GM18858 (cell line): ENCODE results near the gene IFT81.
"Not testable (repeated sequence)": the region's sequence is repeated elsewhere in the genome, so short reads cannot be mapped to it uniquely, and the experiment has no call there.

Experiments used
- ATAC-seq: cut with Tn5 transposase; IDR thresholded peaks from one replicate; pipeline ENCODE4 v1.9.1; 2021; ENCODE audit not compliant: unreplicated experiment

The IFT81 gene

GRCh38 chr12:110200124-110200417 is 75.9 kb downstream of the IFT81 start:
- no peak for ATAC-seq

DNA sequence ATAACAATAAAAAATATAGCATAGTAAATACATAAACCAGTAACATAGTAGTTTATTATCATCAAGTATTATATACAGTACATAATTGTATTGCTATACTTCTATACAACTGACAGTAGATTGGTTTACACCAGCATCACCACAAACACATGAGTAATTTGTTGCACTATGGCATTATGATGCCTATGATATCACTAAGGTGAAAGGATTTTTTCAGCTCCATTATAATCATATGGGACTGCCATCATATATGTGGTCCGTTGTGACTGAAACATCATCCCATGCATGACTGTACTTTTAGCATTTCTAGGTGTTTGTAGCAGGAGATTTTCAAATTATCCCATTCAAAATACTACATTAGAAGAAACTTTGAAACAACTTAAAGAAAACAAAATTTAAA is 77.8 kb downstream of the IFT81 start:
- no peak for ATAC-seq

DNA sequence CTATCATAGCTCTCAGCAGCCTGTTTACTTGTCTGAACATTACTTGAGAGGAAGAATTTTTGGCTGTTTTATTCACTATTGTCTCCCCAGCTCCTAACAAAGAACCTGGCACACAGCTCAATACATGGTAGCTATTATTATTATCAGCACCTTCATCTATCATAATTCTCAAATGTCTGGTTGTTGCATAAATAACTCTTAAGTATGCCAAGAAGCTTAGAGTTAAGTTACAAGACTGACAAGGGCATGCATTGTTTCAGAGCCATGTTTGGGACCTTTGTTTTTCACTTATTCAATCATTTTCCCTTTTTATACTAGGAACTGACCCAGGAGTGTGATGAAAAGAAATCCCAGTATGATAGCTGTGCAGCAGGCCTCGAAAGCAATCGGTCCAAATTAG is 79.4 kb downstream of the IFT81 start:
- ATAC-seq = no peak

DNA sequence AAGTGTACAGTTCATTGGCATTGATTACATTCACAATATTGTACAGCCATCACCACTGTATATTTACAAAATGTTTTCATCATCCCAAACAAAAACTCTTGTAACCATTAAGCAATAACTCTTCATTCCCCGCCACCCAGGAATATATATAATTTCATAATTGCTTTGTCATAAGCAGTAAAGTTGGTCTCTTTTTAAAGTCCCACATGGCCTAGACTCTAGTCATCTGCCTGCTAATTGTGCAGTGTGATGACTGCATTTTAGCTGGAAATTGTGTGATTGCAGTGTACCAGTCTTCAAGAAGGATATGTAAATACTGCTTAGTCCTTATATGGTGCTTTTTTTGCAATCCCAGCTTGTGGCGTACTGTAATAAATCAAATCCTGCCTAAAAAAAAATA is 81.8 kb downstream of the IFT81 start:
- ATAC-seq = no peak

DNA sequence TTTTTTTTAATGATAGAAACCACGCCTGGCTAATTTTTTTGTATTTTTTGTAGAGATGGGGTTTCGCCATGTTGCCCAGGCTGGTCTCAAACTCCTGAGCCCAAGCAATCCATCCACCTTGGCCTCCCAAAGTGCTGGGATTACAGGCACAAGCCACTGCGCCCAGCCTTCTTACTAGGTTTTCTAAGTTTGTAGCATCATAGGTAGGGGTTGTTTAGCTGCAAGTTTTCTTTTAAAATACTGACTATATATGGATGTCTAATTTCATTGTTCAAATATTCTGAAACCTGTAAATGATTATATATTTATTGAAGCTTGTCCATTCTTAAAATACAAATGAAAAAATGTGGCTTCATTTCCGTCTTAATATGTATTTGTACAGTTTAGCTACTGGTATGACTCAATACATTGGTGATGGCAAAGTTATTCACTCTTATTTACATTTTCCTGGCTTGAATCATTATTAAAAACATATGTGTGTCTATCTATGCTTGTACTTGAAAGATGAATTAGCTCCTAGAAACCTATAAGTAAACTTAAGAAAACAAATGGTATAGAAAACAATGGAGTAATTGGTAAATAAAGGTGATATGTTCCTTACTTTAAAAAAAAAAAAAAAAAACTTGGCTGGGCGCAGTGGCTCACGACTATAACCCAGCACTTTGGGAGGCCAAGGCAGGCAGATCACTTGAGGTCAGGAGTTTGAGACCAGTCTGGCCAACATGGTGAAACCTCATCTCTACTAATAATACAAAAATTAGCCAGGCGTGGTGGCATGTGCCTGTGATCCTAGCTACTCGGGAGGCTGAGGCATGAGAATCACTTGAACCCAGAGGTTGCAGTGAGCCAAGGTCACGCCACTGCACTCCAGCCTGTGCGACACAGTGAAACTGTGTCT is 87.7 kb downstream of the IFT81 start:
- ATAC-seq = not testable (repeated sequence)

DNA sequence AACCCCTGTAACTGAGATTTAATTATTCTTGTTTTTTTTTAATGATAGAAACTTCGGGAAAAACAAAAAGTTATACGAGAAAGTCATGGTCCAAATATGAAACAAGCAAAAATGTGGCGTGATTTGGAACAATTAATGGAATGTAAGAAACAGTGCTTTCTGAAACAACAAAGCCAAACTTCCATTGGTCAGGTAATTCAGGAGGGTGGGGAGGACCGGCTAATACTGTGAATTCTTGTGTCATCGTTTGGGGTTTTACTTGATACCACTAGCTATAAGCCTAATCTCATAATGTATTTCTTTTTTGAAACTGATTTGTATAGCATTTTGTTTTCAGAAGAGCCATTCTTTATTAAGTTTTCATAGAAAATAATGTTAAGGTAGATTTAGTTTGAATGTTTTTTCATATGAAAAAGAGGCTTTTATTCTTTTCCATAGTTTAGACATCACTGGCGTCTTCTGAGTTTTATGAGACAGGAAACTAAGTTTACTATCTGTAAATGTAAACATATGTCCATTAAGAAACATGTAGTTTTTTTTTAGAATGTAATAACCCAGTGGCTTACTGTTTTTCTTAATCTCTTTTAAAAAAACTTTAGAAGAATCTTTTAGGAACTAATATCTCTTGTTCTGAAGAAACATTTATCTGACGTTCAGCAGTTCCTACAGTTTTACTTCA is 94.0 kb downstream of the IFT81 start:
- no peak for ATAC-seq

DNA sequence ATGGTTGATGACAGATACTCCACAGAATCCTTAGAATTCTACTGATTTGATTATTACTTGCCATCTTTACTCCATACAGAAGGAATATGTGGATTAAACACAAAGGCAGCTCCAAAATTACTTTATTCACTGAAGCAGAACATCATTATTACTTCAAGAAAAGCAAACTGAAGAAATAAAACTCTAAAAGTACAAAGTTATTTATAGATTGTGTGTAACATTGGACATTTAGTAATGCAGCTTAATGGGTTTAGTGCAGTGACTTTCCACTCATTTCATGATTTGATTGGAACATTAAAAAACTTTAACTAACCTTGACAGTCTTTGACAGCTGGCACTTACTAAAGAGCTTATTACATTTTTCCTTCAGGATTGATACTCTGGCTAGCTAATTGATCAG is 97.9 kb downstream of the IFT81 start:
- no peak for ATAC-seq

- no peak for ATAC-seq
Measured at GRCh38 chr12:110222433-110222832, 98.3 kb downstream of the IFT81 start.

DNA sequence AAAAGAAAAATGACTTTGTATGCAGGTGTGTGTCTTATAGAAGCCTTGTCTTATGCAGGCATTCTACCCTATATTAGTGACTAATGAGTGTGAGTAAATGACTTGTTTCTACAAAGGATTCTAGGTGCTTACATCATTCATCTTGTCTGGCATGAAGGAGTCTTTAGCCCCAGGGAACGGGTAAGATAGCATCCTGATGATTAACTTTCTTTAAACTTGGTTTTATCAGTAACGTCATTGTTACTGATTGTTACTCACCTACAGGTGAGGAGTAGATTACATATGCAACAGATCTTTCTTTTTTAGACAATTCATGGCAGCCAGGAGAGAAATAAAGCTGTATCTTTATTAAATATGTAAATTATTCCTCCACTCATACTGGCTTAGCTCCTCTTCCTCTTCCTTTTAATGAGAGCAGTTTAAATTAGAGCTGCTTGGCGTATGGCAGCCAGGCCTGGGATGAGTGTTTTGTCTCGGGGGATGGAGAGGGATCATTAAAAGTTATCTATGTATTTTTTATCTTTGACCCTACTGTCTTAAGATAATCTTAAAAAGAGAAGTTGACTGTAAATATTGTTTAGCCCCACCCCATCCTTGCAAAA is 99.7 kb downstream of the IFT81 start:
- ATAC-seq = no peak

GRCh38 chr12:110224379-110225304 is 100.5 kb downstream of the IFT81 start:
- ATAC-seq = no peak

GRCh38 chr12:110227138-110227537 is 103.0 kb downstream of the IFT81 start:
- no peak for ATAC-seq

GRCh38 chr12:110228348-110228747 is 104.2 kb downstream of the IFT81 start:
- not testable (repeated sequence) for ATAC-seq

DNA sequence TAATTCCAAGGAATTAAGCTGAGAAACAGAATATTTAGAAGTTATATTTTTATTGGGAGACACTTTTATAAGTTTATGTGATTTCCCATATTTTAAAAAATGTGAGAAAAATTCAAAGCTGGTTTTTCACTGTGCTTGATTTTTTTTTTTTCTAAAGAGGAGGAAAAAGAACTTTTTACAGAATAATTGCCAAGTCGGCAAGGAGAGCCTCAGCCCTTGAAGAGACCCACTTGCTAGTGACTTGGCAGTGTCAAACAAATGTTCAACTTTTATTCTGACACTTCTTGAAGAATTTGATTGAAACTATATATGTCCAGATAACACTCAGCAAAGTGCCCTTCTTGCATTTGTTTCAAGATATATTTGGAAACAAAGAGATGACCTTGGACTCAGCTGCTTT is 104.6 kb downstream of the IFT81 start:
- ATAC-seq = no peak

DNA sequence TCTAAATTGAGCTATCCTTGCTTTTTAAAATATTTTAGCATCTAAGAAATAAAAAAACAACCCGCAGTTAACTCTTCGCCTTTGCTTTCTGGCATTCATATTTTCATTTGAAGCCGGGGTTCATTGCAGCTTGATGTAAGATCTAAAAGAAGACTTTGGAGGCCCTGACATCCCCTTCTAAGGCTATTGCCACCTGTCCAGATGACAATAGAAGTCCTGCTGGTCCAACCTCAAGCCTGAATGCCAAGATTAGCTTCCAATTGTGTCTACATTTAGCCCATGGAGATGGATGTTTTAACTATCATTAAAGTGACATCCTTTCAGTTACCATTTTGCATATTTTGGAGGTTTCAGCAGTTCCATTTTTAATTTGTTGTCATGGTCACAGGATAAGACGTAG is 105.3 kb downstream of the IFT81 start:
- ATAC-seq = no peak

DNA sequence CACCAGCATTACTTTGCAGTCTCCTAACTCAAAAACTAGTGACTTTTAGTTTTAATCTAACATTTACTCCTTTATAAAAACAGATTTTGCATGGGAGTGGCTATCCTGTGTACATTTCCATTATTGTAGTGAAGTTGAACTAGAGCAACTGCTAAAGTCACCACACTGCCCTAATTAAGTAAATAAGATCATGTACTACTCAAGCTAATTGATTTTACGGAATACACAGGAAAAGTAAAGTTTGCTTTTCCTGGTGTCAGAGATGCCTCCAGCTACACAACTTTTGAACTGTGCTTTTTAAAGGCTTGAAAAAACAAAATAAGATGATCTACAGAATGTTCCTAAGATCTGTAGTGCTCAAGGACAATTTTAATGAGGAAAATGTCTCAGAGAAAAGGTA is 106.5 kb downstream of the IFT81 start:
- no peak for ATAC-seq

GRCh38 chr12:110233212-110233903 is 109.2 kb downstream of the IFT81 start:
- no peak for ATAC-seq

DNA sequence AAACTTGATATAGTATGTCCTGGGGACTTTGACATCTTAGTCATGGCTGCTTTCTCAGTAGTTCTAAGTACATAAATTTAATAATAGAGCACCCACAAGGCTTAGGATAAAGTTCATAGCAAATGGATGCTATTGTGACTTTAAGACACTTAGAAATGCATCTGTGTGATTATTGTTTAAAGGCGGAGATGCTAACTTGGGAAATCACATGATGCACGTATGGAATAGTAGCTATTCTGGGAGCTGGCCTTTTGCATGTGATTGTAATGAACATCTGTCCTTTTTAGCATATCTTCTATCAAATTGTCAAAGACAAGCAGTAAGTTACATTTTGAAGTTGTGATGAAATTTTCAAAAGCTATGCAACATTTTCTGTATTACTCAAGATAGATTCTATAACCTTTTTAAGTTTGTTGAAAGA is 110.2 kb downstream of the IFT81 start:
- ATAC-seq = no peak

DNA sequence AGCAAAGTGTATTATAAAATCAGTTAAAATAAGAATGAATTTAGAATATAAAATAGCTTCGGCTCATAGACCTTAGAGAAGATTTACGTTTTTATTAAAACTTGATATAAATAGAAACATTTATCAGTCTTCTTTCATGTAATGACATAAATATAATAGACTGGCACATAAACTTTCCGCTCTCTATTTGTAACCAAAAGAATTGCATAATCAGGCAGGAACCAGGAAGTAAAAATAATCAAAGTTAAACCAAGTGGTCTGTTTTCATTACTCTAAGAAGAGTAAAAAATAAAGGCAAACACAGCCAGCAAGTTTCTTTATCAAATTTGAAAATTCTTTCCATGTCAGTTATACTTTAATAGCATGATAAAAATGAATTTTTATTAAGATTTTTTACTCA is 110.6 kb downstream of the IFT81 start:
- ATAC-seq = no peak

GRCh38 chr12:110235383-110235782 is 111.2 kb downstream of the IFT81 start:
- ATAC-seq = no peak

DNA sequence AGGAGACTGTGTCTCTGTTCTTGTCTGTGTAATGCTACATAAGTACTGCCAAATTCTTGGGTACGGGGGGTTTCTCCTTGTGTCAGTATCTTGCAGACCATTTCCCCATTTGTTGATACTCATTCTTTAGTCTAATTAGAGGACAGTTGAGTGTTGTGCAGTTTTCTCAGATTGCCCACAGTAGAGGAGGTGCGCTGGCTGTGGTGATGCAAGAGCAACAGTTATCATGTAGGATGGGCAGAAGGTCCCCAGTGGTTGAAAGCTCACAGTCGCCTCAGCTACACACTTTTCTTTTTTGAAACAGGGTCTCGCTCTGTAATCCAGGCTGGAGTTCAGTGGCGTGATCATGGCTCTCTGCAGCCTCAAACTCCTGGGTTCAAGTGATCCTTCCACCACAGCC is 119.1 kb downstream of the IFT81 start:
- no peak for ATAC-seq

- no peak for ATAC-seq
Measured at GRCh38 chr12:110244372-110244771, 120.2 kb downstream of the IFT81 start.
